NCI-H1436 treated with DMSO at 0.1 percent for 48 hours (cell line): ENCODE results near the gene PIK3CB.
A peak's percentile ranks its signal among the peaks of the same experiment; 100 is the strongest.

ENCODE experiments used
- DNase-seq: peaks from one replicate; lab custom pipeline; 2025; lab: John Stamatoyannopoulos, UW

The PIK3CB gene

DNA sequence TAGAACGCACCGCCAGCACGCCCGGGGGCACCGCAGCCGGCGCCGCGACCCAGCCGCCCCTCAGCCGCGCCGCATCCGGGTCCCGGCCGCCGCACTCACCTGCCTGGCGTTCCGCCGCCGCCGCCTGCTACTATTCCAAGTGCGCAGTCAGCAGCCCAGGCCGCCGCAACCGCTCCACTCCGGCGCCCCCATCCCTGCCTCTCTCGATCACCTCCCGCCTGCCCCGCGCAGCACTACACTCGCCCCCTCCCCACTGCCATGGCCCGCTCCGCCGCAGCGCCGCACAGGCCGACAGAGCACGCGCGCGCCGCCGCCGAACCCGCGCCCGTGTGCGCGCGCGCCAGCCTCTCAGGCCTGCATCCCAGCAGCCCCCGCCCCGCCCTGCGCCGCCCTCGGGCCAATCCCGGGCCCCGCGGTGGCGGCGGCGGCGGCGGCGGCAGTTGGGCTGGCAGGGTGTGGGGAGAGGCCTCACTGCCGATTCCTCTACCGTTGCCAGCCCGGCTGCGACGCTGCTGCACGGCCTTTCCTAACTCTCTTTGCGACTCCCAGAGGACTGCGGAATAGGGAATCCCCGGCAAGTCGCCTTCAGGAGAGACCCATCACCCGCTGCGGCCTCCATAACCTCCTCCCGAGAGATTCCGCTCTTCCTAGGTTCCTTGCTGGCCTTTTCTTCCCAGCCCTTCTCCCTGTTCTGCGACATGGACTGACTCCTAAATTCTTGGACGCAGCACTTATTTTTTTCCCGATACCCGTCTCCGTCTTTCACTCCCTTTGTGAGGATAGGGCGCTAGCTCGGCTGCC, at the start of gene PIK3CB:
TSS of gene PIK3CB (minus strand) at position 333 of the 801 bp plus-strand sequence. CDS start 75,585 bp downstream, outside the sequence.
- DNase-seq = peak; percentile 27

DNA sequence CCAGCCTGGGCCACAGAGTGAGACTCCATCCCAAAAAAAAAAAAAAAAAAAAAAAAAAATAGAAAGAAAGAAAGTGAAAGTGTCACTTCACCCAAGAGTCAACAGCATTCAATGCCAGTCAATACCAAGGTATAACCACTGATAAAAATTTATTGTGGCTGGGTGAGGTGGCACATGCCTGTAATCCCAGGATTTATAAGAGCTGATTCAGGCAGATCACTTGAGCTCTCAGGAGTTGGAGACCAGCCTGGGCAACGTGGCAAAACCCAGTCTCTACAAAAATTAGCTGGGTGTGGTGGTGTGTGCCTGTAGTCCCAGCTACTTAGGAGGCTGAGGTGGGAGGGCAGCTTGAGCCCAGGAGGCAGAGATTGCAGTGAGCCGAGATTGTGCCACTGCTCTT, 46.5 kb upstream of the PIK3CB start:
- no peak for DNase-seq

DNA sequence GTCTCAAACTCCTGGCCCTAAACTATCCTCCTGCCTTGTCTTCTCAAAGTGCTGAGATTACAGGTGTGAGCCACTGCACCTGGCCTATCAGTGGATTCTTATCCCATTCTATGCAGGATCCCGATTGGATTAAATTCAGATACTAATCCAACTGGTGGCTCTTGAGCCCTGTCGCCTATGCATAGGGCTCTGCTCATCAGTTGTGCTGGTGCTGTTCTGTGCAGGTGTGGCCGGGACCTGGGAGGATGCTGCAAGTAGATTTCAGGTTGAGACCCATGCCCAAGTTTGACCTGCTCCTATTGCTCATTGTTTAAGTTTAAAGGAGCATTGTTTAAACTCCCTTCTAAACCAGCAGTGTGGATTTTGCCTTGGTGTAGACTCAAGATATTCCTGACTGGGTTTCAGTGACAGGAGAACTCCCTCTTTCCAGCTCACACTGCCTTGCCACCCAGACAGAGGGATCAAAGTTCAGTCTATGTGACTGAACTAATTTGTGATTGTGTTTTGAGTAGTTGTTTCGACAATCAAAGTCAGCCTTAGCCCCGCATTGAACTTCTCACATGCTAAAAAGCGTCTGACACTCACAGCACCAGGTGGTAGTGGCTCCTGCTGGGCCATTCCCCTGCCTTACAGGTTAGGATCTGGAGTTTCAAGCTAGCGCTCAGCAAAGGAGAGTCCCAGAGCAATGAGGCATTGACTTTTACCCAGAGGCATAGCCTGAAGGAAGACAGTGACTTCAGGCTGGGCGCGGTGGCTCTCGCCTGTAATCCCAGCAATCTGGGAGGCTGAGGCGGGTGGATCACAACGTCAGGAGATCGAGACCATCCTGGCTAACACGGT, 45.0 kb upstream of the PIK3CB start:
- no peak for DNase-seq

DNA sequence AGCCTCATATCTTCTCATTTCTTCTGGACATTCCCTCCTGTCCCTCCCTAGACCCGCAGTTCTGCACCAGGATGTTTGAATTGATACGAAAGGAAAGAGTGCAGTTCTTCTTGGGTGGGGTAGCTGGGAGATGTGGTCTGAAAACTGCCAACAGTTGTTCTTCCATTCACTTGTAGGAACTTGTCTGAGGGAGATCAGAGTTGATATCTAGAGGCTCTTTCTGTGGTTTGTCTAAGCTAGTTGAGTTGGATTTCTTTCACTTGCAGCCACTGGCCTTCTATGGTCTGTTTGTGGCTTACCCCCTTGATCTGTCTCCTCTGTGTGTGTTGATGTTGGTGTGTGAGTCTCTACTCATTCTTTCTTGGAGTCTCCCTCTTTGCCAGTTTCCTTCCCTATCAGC, 42.5 kb upstream of the PIK3CB start:
- DNase-seq = no peak

DNA sequence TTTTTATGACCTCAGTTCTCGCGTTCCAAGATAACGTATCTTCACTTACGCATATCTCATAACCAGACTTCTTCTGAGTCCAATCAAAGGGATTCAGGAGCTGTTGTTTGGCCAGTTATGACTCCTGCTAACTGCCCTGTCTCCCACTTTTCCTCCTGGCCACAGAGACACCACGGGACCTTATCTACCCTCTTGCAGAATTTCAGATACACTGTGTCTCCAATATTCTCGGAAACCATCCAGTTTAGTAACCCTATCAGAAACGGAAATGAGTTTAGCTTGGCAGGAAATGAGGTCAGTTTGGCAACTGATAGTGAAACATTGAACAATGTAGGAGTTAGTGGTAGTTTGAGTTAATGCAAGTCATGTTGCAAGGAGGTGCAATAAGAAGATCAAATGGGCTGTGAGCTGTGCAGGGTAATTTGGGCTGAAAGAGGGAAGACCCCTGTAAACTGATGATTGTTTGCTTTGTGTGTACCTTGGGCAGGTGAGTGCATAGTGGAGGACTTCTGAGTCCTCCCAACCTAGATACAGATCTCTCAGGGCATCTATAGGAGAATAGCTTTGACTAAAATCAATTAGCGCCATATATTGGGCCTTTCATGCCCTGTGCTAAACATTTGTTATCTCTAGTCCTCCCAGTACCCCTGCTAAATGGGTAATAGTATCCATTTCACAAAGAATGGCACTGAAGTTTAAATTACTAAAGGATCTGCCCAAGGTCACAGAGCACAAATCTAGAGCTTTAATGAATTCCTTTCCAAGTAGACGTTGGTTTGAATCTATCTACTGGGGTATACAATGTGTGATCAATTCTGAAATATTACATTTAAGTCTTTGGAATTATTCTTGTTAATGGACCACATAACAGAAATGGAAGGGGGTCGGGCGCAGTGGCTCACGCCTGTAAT, 41.3 kb upstream of the PIK3CB start:
- no peak for DNase-seq

DNA sequence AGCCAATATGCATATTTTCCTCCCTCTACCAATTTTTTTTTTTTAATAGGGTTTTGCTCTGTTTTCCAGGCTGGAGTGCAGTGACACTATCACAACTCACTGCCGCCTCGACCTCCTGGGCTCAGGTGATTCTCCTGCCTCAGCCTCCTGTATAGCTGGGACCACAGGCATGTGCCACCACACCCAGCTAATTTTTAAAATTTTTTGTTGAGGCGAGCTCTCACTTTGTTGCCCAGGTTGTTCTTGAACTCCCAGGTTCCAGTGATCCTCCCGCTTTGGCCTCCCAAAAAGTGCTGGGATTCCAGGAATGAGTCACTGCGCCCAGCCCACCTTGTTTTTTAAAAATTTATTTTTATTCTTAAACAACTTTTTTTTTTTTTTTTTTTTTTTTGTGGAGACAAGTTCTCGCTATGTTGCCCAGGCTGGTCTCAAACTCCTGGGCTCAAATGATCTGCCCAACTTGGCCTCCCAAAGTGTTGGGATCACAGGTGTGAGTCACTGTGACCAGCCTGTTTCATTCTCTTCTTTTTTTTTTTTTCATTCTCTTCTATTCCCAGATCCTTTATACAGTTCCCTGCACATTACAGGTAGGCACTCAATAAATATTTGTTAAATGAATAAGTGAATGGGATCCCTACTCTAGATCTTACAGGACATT, 40.5 kb upstream of the PIK3CB start:
- no peak for DNase-seq

DNA sequence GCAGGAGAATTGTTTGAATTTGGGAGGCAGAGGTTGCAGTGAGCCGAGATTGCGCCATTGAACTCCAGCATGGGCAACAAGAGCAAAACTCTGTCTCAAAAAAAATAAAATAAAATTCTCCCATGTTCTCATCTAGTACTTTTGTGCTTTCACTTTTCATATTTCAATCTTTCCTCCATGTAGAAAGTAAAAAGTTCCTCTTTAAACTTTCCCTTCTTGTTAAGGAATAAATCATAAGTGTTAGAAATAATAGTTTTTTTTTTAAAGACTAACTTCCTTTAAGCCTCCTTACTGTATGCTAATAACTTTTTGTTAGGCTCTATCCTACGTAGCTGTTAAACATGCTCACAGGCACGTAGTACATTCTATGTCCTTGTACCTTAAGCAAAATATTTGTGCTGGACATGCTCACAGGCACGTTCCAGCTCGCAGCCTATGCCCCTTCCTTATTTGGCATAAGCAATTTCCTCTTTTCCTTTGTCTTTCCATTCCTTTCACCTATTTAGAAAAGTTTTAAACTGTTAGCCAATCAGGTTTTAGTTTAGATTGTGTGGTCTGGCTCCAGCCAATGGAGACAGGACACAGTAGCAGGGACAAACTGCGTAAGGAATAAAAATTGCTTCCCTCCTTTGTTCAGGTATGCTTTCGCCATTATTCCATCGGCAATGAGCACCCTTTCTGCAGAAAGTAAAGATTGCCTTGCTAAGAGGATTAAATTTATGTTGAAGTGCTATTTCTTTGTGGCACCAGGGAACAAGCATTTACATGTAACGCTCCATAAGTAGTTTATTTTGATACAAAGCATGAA, 38.9 kb upstream of the PIK3CB start:
- no peak for DNase-seq

DNA sequence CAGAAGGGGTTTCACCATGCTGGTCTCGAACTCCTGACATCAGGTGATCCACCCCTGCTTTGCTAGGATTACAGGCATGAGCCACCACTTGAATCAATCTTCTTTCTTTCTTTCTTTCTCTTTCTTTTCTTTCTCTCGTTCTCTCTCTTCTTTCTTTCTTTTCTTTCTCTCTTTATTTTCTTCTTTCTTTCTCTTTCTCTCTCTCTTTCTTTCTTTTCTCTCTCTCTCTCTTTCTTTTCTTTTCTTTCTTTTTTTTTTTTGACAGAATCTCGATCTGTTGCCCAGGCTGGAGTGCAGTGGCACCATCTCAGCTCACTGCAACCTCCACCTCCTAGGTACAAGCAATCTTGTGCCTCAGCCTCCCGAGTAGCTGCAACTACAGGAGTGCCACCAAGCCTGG, 37.9 kb upstream of the PIK3CB start:
- DNase-seq = no peak

DNA sequence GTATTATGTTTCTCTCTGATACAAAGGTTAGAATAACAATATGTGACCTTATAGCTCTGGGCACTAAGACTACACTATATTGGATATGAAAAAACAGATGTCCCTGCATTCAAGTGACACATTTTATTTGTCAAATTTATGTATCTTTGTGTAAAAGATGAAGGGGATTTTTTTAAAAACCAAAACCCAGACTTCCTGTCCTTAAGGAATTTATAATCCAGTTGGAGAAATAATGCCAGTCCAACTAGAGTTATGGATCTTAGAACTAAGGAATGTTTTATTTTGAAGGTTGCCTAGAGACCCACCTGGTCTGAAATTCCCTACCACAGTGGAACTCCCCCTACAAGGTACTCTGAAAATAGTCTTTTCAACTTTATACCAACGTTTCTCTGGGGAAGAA, 33.3 kb upstream of the PIK3CB start:
- no peak for DNase-seq

DNA sequence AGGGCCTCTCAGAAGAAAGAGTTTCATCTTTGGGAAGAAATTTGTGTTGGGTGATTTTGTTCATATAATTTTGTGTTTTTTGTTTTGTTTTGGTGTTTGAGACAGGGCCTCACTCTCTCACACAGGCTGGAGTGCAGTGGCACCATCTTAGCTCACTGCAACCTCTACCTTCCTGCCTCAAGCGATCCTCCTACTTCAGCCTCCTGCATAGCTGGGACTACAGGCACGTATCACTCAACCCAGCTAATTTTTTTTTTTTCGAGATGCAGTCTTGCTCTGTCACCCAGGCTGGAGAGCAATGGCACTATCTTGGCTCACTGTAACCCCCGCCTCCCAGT, 29.0 kb upstream of the PIK3CB start:
- DNase-seq = no peak

DNA sequence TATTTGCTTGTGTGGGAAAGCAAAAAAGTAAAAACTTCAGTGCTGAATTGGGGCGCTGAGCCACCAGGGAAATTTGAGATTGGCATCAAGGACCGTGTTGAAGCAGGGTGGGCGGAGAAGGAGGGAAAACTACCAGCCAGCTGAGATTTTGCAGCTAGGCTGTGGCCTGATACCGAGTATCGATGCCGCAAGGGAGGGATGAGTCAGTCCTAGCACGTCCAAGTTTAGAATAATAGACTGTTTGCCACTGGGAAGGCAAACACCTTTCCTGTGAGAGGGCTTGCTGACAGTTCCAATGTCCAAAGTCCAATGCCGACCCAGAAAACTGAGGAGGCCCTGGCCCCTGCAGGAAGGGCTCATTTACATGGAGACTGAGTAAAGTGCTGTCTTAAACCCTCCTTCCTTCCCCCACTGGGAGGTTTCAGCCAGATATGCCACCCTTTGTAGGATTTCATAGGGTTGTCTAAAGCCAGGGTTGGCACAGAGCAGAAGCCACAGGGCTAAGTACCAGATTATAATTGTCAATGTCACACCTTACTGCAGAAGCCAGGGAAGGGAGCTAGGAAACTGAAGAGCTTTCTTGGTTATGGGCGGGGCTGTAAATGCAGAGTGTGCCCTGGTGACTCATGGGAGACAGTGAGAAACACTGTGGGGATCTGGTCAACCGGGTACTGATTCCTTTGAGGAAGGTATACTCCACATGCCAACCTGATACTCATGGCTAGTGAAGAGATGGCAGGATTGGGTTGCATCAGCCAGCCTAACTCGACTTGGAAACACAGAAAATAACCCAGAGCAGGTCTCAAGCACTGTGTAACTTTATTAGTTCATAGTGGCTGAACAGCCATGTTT, 28.4 kb upstream of the PIK3CB start:
- no peak for DNase-seq

DNA sequence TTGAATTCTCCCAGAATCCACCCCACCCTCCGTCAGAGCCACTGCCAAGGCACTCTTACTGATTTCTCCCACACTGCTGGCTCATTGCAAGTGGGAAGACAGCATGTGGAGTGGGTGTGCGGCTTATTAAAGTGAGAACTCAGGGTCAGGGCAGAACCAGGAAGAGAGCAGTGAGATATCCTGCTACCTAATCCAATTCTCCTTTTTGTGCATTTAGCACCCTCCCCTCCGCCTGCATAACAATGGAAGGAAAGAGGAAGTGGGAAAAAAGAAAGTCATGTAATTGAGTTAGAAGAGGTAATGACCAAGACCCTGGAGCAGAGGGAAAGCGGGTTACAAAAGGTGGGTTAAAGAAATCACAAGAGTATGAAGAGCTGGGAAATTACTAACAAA, 27.8 kb upstream of the PIK3CB start:
- no peak for DNase-seq

DNA sequence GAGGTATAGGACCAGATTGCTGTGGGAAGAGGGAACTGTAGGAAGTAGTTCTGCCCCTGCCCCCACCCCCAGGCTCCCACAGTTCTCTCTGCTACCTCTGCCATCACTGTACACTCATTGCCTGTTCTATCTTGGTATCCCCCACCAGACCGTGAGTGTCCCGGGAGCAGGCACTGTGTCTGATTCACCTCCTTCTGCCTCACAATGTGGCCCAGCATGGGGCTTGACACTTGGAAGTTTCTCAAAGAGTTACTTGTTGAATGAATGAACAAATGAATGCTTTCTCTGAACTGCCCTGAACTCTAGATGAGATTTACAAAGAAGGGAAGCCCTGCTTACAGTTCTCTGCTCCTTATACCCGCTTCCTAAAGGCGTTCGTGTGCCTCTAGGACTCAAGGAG, 27.1 kb upstream of the PIK3CB start:
- no peak for DNase-seq

DNA sequence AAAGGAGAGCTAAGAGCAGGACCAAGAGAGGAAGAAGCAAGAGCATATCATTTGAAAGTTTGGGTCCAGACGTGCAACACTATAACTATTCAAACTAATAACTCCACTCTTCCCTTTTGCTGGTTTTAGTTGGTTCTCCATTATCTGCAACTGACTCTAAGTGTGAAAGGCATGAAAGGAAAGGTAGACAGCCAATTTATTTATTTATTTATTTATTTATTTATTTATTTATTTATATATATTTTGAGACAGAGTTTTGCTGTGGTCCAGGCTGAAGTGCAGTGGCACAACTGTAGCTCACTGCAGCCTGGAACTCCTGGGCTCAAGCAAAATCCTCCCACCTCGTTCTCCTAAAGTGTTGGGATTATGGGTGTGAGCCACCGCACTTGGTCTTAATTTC, 22.1 kb upstream of the PIK3CB start:
- no peak for DNase-seq

DNA sequence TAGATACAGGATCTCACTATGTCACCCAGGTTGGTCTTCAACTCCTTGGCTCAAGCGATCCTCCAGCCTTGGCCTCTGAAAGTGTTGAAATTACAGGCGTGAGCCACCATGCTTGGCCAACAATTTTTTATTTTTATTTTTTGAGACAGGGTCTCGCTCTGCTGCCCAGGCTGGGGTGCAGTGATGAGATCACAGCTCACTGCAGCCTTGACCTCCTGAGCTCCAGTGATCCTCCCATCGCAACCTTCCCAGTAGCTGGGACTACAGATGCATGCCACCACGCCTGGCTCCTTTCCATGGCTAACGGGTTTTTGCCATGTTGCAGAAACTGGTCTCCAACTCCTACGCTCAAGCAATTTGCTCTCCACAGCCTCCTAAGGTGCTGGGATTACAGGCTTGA, 20.2 kb upstream of the PIK3CB start:
- no peak for DNase-seq

DNA sequence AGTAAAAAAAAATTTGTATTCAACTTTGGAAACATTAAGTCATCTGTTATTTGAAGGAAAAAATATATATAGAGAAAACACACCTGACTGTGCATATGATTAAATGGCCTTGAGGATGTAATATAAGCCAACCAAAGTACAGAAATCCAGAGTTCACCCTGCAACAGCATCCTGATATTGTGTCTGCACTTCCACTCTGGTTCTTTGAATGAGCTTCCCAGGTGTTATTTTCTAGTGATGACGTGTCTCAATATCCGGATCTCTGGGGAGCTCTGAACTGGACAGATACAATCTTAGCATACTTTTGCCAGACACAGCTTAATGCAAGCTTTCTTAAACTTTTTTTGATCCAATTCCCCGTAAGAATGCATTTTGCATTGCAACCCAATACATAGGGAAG, 19.5 kb upstream of the PIK3CB start:
- DNase-seq = no peak

DNA sequence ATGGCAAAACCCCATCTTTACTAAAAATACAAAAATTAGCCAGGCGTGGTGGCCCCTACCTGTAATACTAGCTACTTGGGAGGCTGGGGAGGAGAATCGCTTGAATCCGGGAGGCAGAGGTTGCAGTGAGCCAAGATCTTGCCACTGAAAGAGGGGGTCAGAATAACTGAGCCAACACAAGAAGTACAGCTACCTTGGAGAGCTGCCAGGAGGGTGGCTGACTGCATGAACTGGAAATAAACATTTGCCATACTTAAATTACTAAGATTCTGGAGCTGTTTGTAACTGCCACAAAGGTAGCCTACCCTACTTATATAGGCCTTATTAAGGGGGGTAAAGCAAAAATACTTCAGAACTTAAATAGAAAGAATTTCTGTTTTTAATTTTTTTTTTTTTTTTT, 15.4 kb upstream of the PIK3CB start:
- no peak for DNase-seq

DNA sequence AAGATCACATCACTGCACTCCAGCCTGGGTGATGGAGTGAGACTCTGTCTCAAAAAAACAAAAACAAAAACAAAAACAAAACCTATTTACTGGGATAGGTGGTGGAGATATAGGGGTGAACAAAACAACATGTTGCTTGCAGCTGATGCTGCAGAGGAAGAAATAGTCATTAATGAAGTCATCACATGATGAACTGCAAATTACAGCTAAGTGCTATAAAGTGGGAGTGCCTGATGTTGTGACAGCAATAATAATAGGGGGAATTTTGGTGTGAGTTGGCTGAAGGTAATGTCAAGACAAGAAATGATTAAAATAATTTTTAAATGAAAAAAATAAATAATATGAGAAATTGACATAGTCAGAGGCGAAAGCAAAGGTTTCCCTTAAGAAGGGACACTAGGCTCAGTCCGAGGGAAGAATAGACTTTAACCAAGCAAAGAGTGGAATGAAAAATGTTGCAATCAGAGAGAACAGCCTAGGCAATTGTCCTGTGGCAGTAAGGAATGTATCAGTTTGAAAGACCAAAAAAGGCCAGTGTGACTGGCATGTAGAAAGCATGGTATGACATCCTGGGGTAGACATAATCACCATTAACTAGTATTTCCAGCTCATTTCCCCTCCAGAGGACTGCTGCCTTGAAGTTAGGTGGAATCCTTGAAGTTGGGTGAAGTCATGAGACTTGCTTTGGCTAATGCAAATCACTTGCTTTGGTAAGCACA, 14.7 kb upstream of the PIK3CB start:
- no peak for DNase-seq

DNA sequence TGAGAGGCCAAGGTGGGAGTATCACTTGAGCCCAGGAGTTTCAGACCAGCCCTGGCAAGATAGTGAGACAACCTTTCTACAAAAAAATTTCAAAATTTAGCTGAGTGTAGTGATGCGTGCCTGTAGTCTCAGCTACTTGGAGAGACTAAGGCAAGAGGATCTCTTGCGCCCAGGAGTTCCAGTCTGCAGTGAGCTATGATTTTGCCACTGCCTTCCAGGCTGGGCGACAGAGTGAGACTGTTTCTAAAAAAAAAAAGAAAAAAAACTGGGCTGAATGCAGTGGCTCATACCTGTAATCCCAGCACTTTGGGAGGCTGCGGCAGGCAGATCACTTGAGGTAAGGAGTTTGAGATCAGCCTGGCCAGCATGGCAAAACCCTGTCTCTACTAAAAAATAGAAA, 14.0 kb upstream of the PIK3CB start:
- DNase-seq = no peak
